A549 (cell line): ENCODE results near the gene TEX2.
A peak's percentile ranks its signal among the peaks of the same experiment; 100 is the strongest.

ENCODE experiments used
- JUNB ChIP-seq: fragments of >200 bp; sonication (Bioruptor Twin); formaldehyde crosslinking; IDR thresholded peaks from 2 replicates; pipeline ENCODE4 v1.6.1; 2016
- MAFK ChIP-seq: fragments of 450-650 bp; IDR thresholded peaks from 2 replicates; pipeline ENCODE4 v1.6.1; 2014; ENCODE audit not compliant: partially characterized antibody
- POLR2A ChIP-seq: IDR thresholded peaks from 2 replicates; pipeline ENCODE4 v1.6.1; 2012; ENCODE audit warnings: mild to moderate bottlenecking, low read length
- RAD21 ChIP-seq, 2 experiments: fragments of >200 bp in 1 of 2; sonication (Bioruptor Twin) in 1 of 2; formaldehyde crosslinking in 1 of 2; IDR thresholded peaks in 1 of 2; conservative IDR thresholded peaks in 1 of 2; 2 replicates in 1 of 2; 3 replicates in 1 of 2; pipeline ENCODE4 v1.6.1; 2012 to 2018; ENCODE audit warnings: inconsistent platforms in 1 of 2
- TF ChIP-seq, protein P1 (sequence below): fragments of >200 bp; sonication (Bioruptor Twin); formaldehyde crosslinking; IDR thresholded peaks from 3 replicates; pipeline ENCODE4 v1.5.1; 2016
- TF ChIP-seq, protein P2 (sequence below): IDR thresholded peaks from 2 replicates; pipeline ENCODE4 v1.6.1; 2012
- TF ChIP-seq, protein P3 (sequence below): fragments of 450-650 bp; IDR thresholded peaks from 2 replicates; pipeline ENCODE4 v1.6.1; 2014; ENCODE audit warnings: antibody characterized with exemption

DNA sequence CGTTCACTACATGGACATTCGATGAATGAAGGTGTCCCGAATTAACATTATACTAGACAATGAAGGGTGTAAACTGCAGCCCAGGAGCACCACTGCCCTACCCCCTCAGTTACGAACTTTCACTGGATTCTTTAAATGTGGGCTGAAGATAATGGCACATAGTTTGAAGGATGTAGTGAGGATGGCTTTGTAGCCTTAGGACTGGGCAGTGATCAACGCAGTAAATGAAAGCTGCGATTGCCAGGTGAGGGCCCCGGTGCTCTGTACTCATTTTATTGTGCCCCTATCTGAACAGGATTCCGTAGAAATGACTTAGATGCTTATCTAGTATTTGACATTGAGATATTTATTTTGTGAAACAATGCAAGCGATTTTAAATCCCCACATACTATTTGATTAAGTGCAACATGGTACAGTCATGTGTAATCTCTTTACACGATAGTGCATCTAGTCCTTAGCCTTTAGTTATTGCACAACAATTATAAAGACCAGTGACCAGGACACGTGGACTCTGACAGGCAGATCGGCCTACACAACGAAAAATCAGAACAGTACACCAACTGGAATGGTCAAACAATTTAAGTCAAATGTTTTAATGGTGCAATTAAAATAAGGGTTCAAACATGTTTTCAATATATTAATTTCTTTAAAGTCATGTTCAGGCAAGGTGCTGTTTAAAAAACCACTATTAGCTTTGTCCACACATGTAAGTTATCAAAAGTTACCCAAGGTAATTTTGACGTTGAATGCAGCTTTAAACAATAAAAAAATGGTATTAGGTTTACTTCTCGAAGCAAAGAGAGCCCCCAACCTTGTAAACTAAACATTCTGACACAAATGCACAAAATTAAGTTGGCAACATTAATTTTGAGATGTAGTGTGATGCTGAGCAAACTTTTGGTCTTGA lies 115.7 kb downstream of the TEX2 start:
- TF ChIP-seq, protein P1, sequence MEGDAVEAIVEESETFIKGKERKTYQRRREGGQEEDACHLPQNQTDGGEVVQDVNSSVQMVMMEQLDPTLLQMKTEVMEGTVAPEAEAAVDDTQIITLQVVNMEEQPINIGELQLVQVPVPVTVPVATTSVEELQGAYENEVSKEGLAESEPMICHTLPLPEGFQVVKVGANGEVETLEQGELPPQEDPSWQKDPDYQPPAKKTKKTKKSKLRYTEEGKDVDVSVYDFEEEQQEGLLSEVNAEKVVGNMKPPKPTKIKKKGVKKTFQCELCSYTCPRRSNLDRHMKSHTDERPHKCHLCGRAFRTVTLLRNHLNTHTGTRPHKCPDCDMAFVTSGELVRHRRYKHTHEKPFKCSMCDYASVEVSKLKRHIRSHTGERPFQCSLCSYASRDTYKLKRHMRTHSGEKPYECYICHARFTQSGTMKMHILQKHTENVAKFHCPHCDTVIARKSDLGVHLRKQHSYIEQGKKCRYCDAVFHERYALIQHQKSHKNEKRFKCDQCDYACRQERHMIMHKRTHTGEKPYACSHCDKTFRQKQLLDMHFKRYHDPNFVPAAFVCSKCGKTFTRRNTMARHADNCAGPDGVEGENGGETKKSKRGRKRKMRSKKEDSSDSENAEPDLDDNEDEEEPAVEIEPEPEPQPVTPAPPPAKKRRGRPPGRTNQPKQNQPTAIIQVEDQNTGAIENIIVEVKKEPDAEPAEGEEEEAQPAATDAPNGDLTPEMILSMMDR: no peak
- TF ChIP-seq POLR2A (peak; percentile 68), MAFK (no peak), JUNB (no peak), RAD21 (conservative IDR thresholded peaks at IDR 0.05 in 1 of 2, IDR thresholded peaks at IDR 0.05 in 1 of 2) (no peak)
- TF ChIP-seq, protein P2, sequence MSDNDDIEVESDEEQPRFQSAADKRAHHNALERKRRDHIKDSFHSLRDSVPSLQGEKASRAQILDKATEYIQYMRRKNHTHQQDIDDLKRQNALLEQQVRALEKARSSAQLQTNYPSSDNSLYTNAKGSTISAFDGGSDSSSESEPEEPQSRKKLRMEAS: peak; percentile 45
- TF ChIP-seq, protein P3, sequence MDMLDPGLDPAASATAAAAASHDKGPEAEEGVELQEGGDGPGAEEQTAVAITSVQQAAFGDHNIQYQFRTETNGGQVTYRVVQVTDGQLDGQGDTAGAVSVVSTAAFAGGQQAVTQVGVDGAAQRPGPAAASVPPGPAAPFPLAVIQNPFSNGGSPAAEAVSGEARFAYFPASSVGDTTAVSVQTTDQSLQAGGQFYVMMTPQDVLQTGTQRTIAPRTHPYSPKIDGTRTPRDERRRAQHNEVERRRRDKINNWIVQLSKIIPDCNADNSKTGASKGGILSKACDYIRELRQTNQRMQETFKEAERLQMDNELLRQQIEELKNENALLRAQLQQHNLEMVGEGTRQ: no peak
